ENCODE data around the gene CTSE. TPM values are rescaled to one million over a fixed set of nuclear protein-coding genes. Genes with fewer than 3 reads are reported as not detected.

CTSE gene
- total and polyA plus RNA-seq, 2 of the 4 experiments (the other 2 are of a cell fraction) = not detected

DNA sequence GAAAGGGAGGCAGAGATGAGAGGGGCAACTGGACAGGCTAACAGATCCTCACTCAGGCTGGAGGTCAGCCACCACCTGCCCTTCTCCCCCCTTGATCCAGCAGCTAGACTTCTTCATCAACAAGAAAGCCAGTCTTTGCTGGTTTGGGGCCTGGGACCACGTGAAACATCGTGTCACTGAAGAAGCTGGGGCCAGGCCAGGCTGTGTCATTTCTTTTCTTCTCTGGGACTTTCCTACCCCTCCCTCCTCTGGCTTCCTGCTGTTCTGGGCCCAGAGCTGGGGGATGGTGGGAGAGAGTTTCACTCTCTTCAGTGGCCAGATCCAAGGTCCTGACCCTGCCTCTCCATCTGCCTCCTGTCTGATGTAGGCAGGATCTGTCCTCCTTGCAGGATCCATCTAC is 62.3 kb downstream of the CTSE start:
- Histone ChIP-seq H2BK20ac (ENCODE audit: low read depth, low read length) (no peak overlapping the region), H3K36me3 (ENCODE audit: control insufficient read depth, insufficient read depth, low read length) (no peaks in the 10 kb centered on the region), H3K4me2 (ENCODE audit: low read depth, low read length) (no peak overlapping the region), H3K4ac (ENCODE audit: low read depth, low read length) (no peak overlapping the region), H2AK5ac (ENCODE audit: low read depth, low read length) (no peak overlapping the region), H3K79me1 (ENCODE audit: low read depth in 1 of 2, low read length in 2 of 2) (no peaks in the 10 kb centered on the region), H3K9me1 (ENCODE audit: insufficient read depth, low read length) (no peaks in the 10 kb centered on the region; the same call in 1 of the 2 replicates), H2AK9ac (replicated peaks; ENCODE audit: low read depth, low read length, poor library complexity) (no peak overlapping the region), H3K9ac (ENCODE audit: low read depth, low read length) (no peak overlapping the region), H3K56ac (ENCODE audit: extremely low read depth, insufficient read depth, low read length) (no peak overlapping the region), H2BK120ac (ENCODE audit: low read depth, low read length) (no peak overlapping the region), H3K27ac (ENCODE audit: insufficient read depth, low read length) (no peak overlapping the region), H3K4me1 (ENCODE audit: control insufficient read depth, insufficient read depth, low read length) (no peaks in the 10 kb centered on the region), H4K20me1 (ENCODE audit: insufficient read depth, low read length) (no peaks in the 10 kb centered on the region), H3K18ac (ENCODE audit: low read depth, low read length) (no peak overlapping the region), H3K4me3 (ENCODE audit: insufficient read depth, low read depth, low read length) (no peak overlapping the region), H3K14ac (replicated peaks; ENCODE audit: low read depth, low read length) (no peak overlapping the region), H2AFZ (replicated peaks; ENCODE audit: low read length, poor library complexity) (no peak overlapping the region), H4K91ac (ENCODE audit: insufficient read depth, low read depth, low read length) (no peak overlapping the region), H3K9me3 (ENCODE audit: control insufficient read depth, insufficient read depth, low read length) (no peaks in the 10 kb centered on the region), H4K5ac (ENCODE audit: low read depth, low read length) (no peak overlapping the region), H3K23ac (ENCODE audit: low read depth, low read length) (no peak overlapping the region), H4K8ac (ENCODE audit: low read depth in 2 of 2, low read length in 2 of 2) (no peak overlapping the region), H3K27me3 (ENCODE audit: control insufficient read depth, insufficient read depth, low read length) (peaks cover 51% of the 10 kb centered on the region), H2BK5ac (ENCODE audit: low read depth, low read length, poor library complexity, severe bottlenecking) (no peak overlapping the region), H2BK15ac (ENCODE audit: low read depth, low read length) (no peak overlapping the region)
- in situ Hi-C loops (cut with MboI; ENCODE audit: low sequenced_read_pairs) (no loop called here), dilution Hi-C loops (cut with HindIII; ENCODE audit: low sequenced_read_pairs, unreplicated experiment) (no loop called here), intact Hi-C loops (cut with micrococcal nuclease) (no loop called here)
- ATAC-seq (ENCODE audit: low read depth) = no peak
- POLR2A ChIA-PET (ENCODE audit: unreplicated experiment) = no interaction called here
- DNase-seq = no peak
- no CpG with 5 or more reads among the region's 2 CpGs for WGBS, 2 experiments (ENCODE audit: extremely low coverage in 2 of 2, insufficient read length in 1 of 2)
- TF ChIP-seq MAZ (IDR thresholded peaks at IDR 0.05; ENCODE audit: borderline replicate concordance, low read depth, low read length) (no peak), CEBPB (IDR thresholded peaks at IDR 0.05; ENCODE audit: low read depth, low read length) (no peak), MXI1 (IDR thresholded peaks at IDR 0.05; ENCODE audit: borderline replicate concordance, low read depth, low read length) (no peak), RFX5 (IDR thresholded peaks at IDR 0.05; ENCODE audit: low read depth, low read length) (no peak), NFE2L2 (IDR thresholded peaks at IDR 0.05; ENCODE audit: low read depth, low read length) (no peak), SMC3 (IDR thresholded peaks at IDR 0.05; ENCODE audit: low read depth, low read length) (no peak), MAFK (IDR thresholded peaks at IDR 0.05; ENCODE audit: low read depth, low read length) (no peak), RCOR1 (IDR thresholded peaks at IDR 0.05; ENCODE audit: insufficient replicate concordance, low read length) (no peak)
- TF ChIP-seq, protein P1, sequence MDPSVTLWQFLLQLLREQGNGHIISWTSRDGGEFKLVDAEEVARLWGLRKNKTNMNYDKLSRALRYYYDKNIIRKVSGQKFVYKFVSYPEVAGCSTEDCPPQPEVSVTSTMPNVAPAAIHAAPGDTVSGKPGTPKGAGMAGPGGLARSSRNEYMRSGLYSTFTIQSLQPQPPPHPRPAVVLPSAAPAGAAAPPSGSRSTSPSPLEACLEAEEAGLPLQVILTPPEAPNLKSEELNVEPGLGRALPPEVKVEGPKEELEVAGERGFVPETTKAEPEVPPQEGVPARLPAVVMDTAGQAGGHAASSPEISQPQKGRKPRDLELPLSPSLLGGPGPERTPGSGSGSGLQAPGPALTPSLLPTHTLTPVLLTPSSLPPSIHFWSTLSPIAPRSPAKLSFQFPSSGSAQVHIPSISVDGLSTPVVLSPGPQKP (IDR thresholded peaks at IDR 0.05; ENCODE audit: borderline replicate concordance, low read depth, low read length) = no peak
- CTCF ChIA-PET = interaction anchor here (1.8 kb wide), 1 partner anchor 16 kb away, joined by 7 read pairs; no protein-coding TSS in a partner anchor
- no TSS peak for BruUV-seq (replicated peaks)
